Left renal cortex interstitium (tissue), 4 donors: ENCODE data around the gene INPP5A. TPM values are rescaled to one million over a fixed set of nuclear protein-coding genes. Genes with fewer than 3 reads are reported as not detected.
A peak's percentile ranks its signal among the peaks of the same experiment; 100 is the strongest.
"Not testable (repeated sequence)": the region's sequence is repeated elsewhere in the genome, so short reads cannot be mapped to it uniquely, and the experiment has no call there.

Experiments
- DNase-seq, 4 donors: peaks; one replicate each; pipeline ENCODE4 v3.0.0-alpha.2; 2013; ENCODE audit warnings: low read depth in 4 of 4, low spot score in 2 of 4, missing footprints in 1 of 4
- polyA plus RNA-seq, 4 donors: library from polyadenylated mRNA; unstranded; fragments of 120-200 nt; gene quantifications; one replicate each; pipeline ENCODE4 v1.2.1, GENCODE V29; 2013; ENCODE audit not compliant: insufficient read length in 4 of 4

The INPP5A gene
- polyA plus RNA-seq, 4 donors: 27.8 to 39.8 (median 34.4) TPM

- DNase-seq: no peak
Measured at GRCh38 chr10:132503581-132504421, 33.8 kb upstream of the INPP5A start.

- no peak for DNase-seq
Measured at GRCh38 chr10:132504501-132505272, 32.9 kb upstream of the INPP5A start.

- not testable (repeated sequence) for DNase-seq
Measured at GRCh38 chr10:132505546-132505945, 32.0 kb upstream of the INPP5A start.

GRCh38 chr10:132506711-132507408 lies 30.7 kb upstream of the INPP5A start:
- DNase-seq: peak in 1 of 4 donors; percentile 73

- DNase-seq: no peak
Measured at GRCh38 chr10:132507409-132507955, 30.1 kb upstream of the INPP5A start.

GRCh38 chr10:132507956-132508490 lies 29.6 kb upstream of the INPP5A start:
- DNase-seq: no peak

- no peak for DNase-seq
Measured at GRCh38 chr10:132508581-132509443, 28.8 kb upstream of the INPP5A start.

- no peak for DNase-seq
Measured at GRCh38 chr10:132509506-132510173, 27.9 kb upstream of the INPP5A start.

- no peak for DNase-seq
Measured at GRCh38 chr10:132510174-132510611, 27.4 kb upstream of the INPP5A start.

GRCh38 chr10:132511121-132512051 lies 26.2 kb upstream of the INPP5A start:
- DNase-seq: no peak

- DNase-seq: no peak
Measured at GRCh38 chr10:132512052-132512442, 25.5 kb upstream of the INPP5A start.

GRCh38 chr10:132512693-132513345 lies 24.8 kb upstream of the INPP5A start:
- DNase-seq: no peak

- no peak for DNase-seq
Measured at GRCh38 chr10:132514821-132515520, 22.6 kb upstream of the INPP5A start.

GRCh38 chr10:132515811-132516726 lies 21.5 kb upstream of the INPP5A start:
- DNase-seq: no peak
